GM19240 (cell line): Measurements from ENCODE around the gene VASP.

Source experiments
- DNase-seq: peaks from one replicate; pipeline ENCODE4 v3.0.0; 2011; ENCODE audit warnings: low spot score; ENCODE audit not compliant: insufficient read length

Gene VASP

DNA sequence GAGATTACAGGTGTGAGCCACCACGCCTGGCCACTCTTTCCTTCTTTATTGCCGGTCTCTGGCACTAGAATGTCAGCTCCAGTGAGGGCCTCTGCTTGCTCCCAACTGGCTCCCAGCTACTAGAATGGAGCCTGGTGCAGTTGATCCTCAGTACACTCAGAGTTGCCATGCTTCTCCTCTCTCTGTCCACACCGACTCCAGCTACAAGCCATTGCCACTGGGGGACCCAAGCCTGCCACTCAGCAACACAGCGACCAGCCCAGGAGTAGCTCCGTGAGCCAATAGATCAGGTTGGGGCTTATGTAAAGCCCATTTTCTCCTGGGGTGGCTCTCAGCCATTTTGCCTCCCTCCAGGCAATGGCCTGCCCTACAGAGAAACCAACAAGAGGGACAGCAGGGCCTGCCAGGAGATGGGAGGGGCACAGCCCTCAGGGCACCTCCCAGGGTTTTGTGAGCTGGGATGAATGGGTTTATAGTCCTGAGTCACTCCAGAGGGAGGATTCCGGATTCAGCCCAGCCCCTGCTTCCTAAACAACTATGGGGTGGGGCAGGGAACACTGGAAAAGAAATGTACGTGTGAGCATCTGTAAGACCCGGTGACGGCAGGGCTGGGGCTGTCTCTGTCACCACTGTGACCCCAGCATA lies 40.8 kb downstream of the VASP start:
- no peak for DNase-seq

DNA sequence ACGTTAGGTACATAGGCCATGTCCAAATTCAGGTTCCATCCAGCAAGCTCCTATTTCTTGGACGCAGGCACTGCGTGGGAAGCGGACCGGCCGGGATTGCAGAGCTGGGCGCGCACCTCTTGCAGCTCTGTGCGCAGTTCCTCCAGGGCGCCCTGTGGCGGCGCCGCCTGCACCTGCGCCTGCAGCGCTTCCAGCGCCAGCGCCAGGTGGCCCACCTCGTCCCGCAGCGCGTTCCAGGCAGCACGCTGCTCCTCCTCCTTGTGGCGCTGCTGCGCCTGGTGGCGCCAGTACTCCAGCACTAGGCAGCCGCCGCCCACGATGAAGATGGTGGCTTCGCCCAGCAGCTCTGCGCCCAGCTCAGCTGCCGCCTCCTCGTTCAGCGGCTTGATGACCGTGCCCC lies 46.2 kb downstream of the VASP start:
- DNase-seq = no peak

DNA sequence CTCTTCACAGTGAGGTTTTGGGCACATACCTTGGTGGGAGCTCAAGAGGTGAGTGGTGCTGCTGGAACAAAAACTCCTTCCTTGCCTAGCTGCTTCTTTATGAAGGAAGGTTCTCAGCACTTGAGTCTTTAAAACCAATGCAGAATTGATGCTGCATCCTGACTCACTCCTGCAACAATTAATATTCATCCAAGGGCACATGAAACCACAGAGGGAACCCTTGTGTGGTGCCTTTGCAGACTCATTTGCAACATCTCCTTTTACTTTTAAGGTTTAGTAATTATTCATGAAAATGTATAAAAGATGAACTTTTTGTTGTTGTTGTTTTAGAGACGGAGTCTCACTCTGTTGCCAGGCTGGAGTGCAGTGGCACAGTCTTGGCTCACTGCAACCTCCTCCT lies 47.2 kb downstream of the VASP start:
- no peak for DNase-seq

DNA sequence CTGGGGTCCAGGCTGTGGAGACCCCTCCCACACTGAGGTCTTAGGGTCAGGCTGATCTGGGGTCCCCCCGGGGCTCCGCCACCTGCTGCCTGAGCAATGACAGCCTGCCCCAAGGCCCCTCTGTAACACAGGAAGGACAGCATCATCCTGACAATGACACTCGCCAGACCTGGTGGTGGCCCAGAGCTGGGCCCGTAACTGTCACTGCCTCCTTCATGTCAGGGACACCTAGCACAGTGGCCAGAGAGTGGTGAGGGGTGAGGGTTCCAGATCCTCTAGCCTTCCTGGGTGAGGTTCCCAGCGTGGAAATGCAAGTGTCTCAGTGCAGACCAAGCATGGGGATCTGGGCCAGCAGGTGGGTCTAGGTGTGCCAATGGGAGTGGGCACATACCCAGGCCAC lies 49.6 kb downstream of the VASP start:
- DNase-seq = no peak

DNA sequence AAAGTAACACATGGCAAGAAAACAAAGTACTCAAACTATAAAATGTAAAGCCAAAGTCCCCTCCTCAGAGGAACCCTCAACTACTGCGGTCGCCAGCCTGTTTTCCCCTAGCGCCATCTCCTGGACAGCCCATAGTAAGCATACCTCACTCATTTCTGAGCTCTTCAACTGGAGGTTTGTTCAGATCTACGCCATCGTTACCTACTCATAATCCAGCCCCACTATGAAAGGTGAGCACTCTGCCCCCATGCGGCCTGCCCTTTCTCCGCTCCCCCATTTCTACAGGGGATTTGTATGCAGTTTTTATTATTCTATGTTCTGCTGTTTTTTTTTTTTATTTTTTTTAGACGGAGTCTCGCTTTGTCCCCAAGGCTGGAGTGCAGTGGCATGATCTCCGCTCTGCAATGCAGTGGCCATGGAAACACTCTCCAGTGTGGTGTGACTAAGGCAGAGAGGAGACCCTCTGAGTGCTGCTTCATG lies 51.2 kb downstream of the VASP start:
- DNase-seq = peak; percentile 78

DNA sequence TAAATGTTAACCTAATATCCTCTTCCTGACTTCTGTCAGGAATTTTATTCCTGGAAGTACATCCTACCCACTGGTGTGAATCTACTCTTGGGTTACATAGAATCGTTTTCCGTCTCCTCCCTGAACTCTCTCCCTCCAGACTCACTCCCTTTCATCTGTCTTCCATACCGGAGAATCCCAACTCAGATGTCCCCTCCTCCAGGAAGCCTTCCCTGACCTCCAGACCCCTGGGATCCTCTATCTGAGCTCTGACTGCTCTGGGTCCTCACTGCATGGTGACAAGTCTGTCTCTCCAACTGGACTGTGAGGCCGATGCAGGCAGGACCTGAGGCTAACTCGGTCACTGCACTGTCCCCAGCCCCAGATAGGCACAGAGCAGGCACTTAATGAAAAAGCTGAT lies 52.8 kb downstream of the VASP start:
- no peak for DNase-seq

DNA sequence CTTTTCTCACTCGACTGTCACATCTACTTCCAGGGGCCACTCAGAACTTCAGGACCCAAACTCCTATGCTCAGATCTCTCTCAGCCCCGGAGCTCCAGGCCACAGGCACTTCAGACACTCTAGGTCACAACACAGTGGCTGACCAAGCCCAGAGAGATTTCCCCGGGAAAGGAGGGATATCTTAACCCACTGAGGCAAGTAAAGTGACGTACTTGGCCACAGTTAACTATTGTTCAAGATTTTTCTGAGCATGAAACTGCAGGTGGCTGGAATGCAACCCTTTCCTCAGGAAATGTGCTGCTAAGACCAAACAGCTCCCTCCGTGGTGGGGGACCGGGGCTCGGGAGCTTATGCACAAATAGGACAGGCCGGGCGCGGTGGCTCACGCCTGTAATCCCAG lies 53.4 kb downstream of the VASP start:
- no peak for DNase-seq

DNA sequence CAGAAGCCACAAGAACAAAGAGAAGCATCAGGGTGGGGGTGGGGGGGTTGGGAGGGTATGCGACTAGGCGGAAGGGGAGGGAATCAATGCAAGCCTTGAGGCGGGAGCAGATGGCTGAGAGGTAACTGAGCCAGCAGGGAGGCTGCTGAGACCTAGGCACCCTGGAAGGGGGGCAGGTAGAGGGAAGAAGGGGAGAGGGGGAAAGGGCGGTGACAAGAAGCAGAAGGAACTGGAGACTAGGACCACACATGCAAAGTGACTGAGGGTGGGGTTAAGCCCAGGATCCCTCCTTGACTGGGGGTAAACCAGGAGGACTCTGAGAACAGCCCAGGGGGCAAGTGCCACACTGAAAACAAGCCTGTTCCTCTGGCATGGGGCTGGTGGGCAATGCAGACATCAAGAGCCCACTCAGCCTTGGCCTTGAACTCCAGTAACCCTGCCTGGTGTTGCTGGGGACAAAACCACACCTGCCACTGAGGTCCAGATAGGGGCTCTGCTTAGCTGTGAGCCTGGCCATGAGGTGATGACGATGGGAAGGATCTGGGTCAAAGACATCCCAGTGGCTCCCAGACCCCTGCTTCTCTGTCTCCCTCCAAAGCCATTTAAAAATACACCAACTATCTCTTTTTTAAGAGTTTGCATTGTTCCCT lies 57.0 kb downstream of the VASP start:
- no peak for DNase-seq

DNA sequence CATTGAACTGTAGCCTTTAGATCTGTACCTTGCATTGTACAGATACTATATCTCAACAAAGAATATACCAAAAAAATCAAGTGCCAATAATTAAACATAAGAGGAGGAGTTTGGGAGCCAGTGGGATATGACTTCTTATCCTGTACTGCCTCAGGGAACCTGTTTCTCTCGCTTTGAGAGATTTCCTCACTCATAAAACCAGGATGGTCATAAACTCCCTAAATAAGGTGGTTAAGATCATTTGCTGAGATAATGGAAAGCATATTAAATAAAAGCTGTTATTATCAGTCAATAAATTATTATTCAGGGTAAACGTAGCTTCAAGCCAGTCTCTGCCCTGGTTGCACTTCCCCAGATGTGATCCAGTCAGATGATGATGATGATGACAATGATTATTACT lies 60.3 kb downstream of the VASP start:
- no peak for DNase-seq

DNA sequence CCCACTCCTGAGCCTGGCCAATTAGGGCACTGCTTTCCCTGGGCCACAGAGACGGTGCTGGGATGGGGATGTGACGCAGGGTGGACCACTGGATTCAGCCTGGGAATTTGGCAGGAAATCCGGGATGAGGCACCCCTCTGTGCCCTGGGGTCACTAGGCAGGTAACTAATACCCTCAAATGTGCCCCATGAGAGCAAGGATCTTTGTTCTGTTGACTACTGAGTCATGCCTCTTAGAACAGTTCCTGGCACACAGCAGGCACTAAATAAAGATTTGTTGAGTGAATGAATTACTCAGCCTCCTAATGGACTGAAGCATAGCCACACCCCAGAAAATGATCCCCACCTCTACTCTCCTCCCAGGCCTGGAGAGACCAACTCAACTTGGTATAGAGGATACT lies 61.5 kb downstream of the VASP start:
- no peak for DNase-seq

DNA sequence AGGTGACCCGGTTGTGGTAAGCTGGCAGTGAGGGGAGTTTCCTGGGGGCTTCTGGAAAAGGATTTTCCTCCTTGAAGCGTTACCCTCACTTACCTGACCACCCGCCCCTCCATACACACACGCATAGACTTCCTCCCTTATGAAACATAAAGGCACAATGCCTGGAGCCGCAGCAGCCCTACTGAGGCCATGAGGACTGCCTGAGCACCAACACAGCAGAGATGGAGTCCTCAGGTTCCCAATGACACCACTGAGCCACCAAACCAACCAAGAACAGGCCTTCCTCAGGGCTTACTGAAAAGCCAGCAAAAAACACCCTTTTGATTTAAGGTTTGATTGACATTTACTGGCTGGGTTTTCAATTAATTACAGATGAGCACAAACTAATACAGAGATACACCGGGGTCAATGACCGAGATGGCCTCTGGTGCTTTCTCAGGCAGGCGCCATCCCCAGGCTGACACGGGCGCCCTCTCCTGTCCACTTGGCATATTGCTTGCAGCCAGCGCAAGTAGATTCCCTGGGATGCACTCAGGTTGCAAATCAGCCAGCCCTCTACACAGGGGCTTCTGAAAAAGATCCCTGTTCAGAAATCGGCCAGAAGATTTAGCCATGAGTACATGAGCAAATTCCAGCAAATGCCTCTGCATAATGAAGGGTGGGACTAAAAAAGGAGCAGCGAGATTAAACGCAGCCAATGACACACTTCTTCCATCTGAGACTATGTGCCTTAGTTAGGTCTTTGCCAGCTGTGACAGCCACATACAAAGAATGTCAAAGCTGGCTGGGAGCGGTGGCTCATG lies 62.5 kb downstream of the VASP start:
- DNase-seq = no peak

DNA sequence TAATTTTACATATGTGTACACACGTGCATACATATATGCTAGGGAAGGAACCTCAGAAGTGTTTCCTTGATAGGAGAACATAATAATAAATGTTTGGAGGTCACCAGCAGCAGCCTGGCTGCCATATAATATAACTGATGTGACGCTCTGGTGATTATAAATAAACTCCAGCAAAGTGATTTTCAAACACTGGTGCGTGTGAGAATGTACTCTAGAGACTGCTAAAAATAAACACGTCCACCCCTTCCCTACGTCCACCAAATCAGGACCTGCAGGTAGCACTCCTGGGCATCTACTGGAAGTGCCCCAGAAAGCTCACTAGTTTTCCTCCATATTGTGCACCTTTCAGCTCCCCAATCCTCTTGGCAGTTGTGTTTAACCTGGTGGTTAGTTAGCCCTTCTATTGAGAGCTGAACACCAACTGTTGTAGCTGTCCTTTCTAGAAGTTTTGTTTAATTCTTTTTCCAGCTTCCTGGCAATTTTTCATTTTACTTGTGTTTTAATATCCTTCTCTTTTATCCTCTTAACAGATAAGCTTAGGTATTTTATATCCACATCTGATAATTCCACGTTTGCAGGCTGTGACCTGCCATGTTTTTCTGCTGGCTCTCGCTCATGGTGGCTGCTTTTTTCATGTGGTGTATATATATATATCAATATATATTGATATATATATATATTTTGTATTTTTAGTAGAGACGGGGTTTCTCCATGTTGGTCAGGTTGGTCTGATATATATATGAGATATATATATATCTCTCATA lies 64.4 kb downstream of the VASP start:
- no peak for DNase-seq

DNA sequence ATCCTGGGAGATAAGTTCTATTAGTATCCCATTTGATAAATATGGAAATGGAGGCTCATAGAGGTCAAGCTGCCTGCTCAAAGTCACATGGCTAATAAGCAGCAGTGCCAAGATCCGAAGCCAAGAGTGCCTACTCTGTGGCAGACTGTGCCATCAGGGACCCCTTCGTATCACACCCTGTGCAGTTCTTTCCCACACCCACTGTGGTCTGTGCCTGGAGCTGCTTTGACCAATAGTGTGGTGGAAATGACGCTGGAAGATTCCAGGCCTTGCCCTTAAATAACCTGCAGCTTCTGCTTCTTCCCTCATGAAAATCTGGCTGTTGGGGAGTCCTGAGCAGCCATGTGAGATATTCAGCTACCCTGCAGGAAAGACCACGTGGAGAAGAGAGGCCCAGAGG lies 67.2 kb downstream of the VASP start:
- no peak for DNase-seq

DNA sequence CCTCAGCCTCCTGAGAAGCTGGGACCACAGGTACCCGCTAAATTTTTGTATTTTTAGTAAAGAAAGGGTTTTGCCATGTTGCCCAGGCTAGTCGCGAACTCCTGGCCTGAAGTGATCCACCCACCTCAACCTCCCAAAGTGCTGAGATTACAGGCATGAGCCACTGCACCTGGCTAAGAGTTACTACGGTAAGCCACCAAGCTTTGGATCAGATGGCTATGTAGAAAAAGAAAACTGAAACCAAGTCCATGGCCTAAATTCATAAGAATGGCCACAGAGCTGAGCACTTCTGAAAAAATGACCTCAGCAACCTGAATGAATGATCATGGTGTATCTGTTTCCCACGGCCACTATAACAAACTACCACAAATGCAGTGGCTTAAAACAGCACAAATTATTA lies 67.9 kb downstream of the VASP start:
- DNase-seq = no peak
